Gastroesophageal sphincter (tissue), 4 donors: ENCODE data around the gene AGAP3. TPM values are rescaled to one million over a fixed set of nuclear protein-coding genes. Genes with fewer than 3 reads are reported as not detected.

ENCODE experiments used
- ATAC-seq: fragments of 150-250 bp; one replicate; pipeline ENCODE4 v1.9.1; 2016; ENCODE audit warnings: mild to moderate bottlenecking, moderate library complexity
- H3K27ac ChIP-seq, 4 donors: fragments of 200-600 bp; sonication (generic) in 3 of 4; 1 replicate in 3 of 4; 2 replicates in 1 of 4; pipeline ENCODE4 v1.5.1; 2016 to 2019
- H3K27me3 ChIP-seq: fragments of 200-600 bp; sonication (generic); one replicate; pipeline ENCODE4 v1.5.1; 2019
- H3K36me3 ChIP-seq, 2 donors: fragments of 200-600 bp; sonication (generic); one replicate each; pipeline ENCODE4 v1.5.1; 2019; ENCODE audit warnings: control low read depth in 1 of 2
- H3K4me1 ChIP-seq, 3 donors: fragments of 200-600 bp; sonication (generic); 1 replicate in 2 of 3; 2 replicates in 1 of 3; pipeline ENCODE4 v1.5.1; 2016 to 2019; ENCODE audit warnings: control low read depth in 2 of 3
- H3K4me3 ChIP-seq, 2 donors: fragments of 200-600 bp; sonication (generic); one replicate each; pipeline ENCODE4 v1.5.1; 2019; ENCODE audit warnings: mild to moderate bottlenecking in 1 of 2, moderate library complexity in 1 of 2
- H3K9me3 ChIP-seq, 3 donors: fragments of 200-600 bp; sonication (generic); one replicate each; pipeline ENCODE4 v1.5.1; 2017 to 2019; ENCODE audit warnings: control low read depth in 2 of 3
- EP300 ChIP-seq: sonication (generic); formaldehyde crosslinking; IDR thresholded peaks from one replicate; pipeline ENCODE4 v1.6.1; 2017; ENCODE audit warnings: antibody characterized with exemption, mild to moderate bottlenecking
- POLR2A ChIP-seq, 2 donors: fragments of 450-650 bp; IDR thresholded peaks; one replicate each; pipeline ENCODE4 v1.6.1; 2017; ENCODE audit warnings: antibody characterized with exemption in 2 of 2, mild to moderate bottlenecking in 2 of 2, moderate library complexity in 1 of 2
- POLR2AphosphoS5 ChIP-seq: sonication (generic); formaldehyde crosslinking; IDR thresholded peaks from one replicate; pipeline ENCODE4 v1.6.1; 2017; ENCODE audit warnings: antibody characterized with exemption
- WGBS, 2 donors: methylation state at CpG; one replicate each; pipeline ENCODE4 v1.1.5; 2018; ENCODE audit warnings: low coverage in 1 of 2; 5-methylcytosine and 5-hydroxymethylcytosine counted together
- total RNA-seq, 4 donors: library from RNA; depleted of rRNA; stranded (reverse); fragments of >200 nt; gene quantifications; one replicate each; pipeline ENCODE4 v1.1.0, GENCODE V29; 2016
- TF ChIP-seq, protein P1 (sequence below), 4 experiments: fragments of 200-600 bp in 2 of 4; fragments of 450-650 bp in 2 of 4; sonication (generic) in 1 of 4; IDR thresholded peaks; one replicate each; pipeline ENCODE4 v1.5.1; 2017 to 2019; ENCODE audit warnings: antibody characterized with exemption in 4 of 4, mild to moderate bottlenecking in 2 of 4, moderate library complexity in 2 of 4

Gene AGAP3
- total RNA-seq, 4 donors from 2014 or later, result 36.3 to 68.2 (median 55.7) TPM

DNA sequence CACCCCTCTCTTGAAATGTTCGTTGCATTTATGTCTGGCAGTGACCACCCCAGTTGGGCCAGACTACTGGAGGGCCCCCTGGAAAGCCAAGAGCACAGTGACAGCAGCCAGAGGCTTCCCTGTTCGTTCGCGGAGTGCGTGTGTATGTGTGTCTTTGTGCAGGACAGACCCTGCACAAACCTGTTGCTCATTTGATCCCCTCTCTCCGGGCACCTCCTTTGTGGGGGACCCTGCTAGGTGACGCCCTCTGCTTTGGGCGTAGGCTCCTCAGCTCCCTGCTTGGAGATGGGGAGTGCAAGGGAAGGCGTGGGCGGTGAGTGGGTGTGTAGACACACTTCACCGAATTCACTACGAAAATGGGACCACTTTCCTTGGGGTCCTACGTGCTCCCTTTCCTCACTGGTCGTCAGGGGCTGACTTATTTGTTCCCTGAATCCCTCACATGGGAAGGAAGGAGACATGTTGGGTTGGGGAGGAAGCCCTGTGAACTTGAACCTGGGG, 38.7 kb downstream of the AGAP3 start:
- Histone ChIP-seq H3K4me1 (peaks cover 0 to 28% (median 5%) of the 10 kb centered on the region in 3 donors), H3K27ac (no peak overlapping the region), H3K27me3 (no peaks in the 10 kb centered on the region), H3K4me3 (peak overlapping the region in 1 of 2 donors; percentile 51), H3K36me3 (peaks cover 0 to 86% of the 10 kb centered on the region in 2 donors), H3K9me3 (no peaks in the 10 kb centered on the region)
- TF ChIP-seq POLR2A (IDR thresholded peaks at IDR 0.05) (no peak), POLR2AphosphoS5 (no peak), EP300 (no peak)
- TF ChIP-seq, protein P1, sequence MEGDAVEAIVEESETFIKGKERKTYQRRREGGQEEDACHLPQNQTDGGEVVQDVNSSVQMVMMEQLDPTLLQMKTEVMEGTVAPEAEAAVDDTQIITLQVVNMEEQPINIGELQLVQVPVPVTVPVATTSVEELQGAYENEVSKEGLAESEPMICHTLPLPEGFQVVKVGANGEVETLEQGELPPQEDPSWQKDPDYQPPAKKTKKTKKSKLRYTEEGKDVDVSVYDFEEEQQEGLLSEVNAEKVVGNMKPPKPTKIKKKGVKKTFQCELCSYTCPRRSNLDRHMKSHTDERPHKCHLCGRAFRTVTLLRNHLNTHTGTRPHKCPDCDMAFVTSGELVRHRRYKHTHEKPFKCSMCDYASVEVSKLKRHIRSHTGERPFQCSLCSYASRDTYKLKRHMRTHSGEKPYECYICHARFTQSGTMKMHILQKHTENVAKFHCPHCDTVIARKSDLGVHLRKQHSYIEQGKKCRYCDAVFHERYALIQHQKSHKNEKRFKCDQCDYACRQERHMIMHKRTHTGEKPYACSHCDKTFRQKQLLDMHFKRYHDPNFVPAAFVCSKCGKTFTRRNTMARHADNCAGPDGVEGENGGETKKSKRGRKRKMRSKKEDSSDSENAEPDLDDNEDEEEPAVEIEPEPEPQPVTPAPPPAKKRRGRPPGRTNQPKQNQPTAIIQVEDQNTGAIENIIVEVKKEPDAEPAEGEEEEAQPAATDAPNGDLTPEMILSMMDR (IDR thresholded peaks at IDR 0.05), result no peak
- 74 to 100% methylated on average over 1 to 8 of the region's 14 CpGs for WGBS, 2 donors
- no peak for ATAC-seq

DNA sequence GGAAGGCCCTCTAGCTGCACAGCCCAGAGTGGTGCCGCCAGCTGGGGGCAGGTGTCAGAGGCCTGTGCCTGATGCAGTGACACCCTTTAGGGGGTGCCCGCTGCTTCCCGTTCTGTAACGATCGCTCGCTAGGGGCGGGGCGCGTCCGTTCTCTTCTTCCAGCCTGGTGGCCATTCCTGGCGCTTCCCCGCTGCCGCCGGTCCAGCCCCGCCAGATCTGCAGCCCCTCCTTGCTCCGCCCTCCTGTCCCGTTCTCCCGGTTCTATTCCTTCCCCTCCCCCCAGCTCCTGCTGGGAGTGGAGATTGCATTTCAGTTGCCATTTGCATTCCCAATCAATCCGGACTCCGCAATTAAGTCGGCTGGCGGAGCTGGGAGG, 39.2 kb downstream of the AGAP3 start:
- Histone ChIP-seq H3K4me3 (peak overlapping the region; percentile 13 to 51), H3K9me3 (no peaks in the 10 kb centered on the region), H3K4me1 (peaks cover 0 to 28% (median 5%) of the 10 kb centered on the region in 3 donors), H3K36me3 (peaks cover 0 to 86% of the 10 kb centered on the region in 2 donors), H3K27me3 (no peaks in the 10 kb centered on the region), H3K27ac (peak overlapping the region in 1 of 4 donors; percentile 34)
- ATAC-seq, result peak; percentile 10
- TF ChIP-seq, protein P1 (IDR thresholded peaks at IDR 0.05), result peak in 3 of 4 experiments; percentile 8 to 25 (median 20)
- no peak for TF ChIP-seq POLR2A (IDR thresholded peaks at IDR 0.05)
- 4% methylated on average over 11 of the region's 22 CpGs; no CpG with 5 or more reads in 1 of the 2 donors for WGBS, 2 donors

DNA sequence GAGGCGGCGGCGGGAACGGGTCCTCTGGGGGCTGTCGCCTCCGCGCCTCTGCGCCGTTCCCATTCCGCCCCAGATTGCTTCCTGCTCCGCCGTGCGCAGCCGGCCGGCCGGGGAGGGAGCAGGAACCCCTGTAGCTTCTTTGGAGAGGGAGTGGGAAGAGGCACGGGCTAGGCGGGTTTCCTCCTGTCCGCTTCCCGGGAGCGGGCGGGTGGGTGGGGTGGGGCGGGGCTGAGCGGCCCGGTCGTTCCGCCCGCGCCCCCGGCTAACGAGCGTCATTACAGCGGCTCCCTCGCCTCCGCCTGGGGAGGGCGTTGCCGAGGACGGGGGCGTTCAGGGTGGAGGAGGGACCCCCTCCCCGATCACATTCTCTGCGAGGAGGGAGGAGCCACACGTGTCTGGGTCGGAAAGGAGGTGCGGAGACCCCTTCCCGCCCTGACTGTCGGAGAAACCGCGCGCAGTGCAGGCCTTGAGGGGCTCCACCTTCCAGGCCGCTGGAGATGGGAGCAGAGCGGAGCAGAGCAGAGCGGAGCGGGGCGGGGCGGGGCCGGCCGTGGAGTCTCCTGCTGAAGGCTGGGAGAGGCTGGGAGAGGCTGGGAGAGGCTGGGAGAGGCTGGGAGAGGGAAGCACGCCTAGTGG, 39.7 kb downstream of the AGAP3 start:
- Histone ChIP-seq H3K27me3 (no peaks in the 10 kb centered on the region), H3K9me3 (no peaks in the 10 kb centered on the region), H3K36me3 (peaks cover 0 to 86% of the 10 kb centered on the region in 2 donors), H3K4me3 (peak overlapping the region; percentile 13 to 51), H3K27ac (peak overlapping the region in 1 of 4 donors; percentile 34), H3K4me1 (peaks cover 0 to 28% (median 5%) of the 10 kb centered on the region in 3 donors)
- peak; percentile 10 for ATAC-seq
- TF ChIP-seq, protein P1 (IDR thresholded peaks at IDR 0.05), result no peak
- TF ChIP-seq POLR2AphosphoS5, result no peak
- no peak for TF ChIP-seq EP300
- no peak for TF ChIP-seq POLR2A (IDR thresholded peaks at IDR 0.05)
- 86% methylated on average over 1 of the region's 58 CpGs; no CpG with 5 or more reads in 1 of the 2 donors for WGBS, 2 donors

DNA sequence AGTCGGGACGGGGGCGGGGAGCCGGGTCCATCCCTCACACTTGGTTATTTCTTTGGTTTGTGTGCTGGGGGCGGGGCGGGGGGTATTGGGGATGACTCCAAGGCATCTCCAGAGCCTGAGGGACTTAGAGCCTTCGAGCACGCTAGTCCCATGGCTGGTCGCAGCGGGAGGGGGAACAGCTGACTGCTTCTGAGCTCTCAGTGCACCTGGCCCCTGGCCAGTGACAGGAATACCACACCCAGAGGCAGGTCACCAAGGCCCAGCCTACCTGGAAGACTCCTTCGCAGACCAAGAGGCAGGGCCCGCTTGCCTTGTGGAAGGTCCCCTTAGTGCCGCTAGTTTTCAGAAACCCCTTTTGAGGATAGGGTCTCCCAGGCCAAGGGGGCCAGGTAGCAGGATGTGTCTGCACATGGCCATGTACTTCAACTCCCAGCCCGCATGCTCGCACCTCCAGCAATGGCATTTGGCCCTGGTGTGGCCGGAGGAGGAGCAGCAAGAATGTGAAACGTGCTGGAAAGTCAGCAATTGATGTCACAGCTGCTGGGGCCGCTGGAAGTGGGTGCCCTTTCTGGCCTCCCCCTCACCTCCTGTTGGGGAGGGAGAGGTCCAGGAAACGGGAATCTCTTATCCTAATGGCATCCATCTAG, 40.3 kb downstream of the AGAP3 start:
- Histone ChIP-seq H3K27ac (no peak overlapping the region), H3K36me3 (peaks cover 0 to 86% of the 10 kb centered on the region in 2 donors), H3K4me1 (peaks cover 0 to 32% (median 5%) of the 10 kb centered on the region in 3 donors), H3K4me3 (peak overlapping the region in 1 of 2 donors; percentile 51), H3K27me3 (no peaks in the 10 kb centered on the region), H3K9me3 (no peaks in the 10 kb centered on the region)
- ATAC-seq, result no peak
- 65% methylated on average over 5 of the region's 19 CpGs; no CpG with 5 or more reads in 1 of the 2 donors for WGBS, 2 donors
- TF ChIP-seq EP300, result no peak
- no peak for TF ChIP-seq POLR2AphosphoS5
- no peak for TF ChIP-seq POLR2A (IDR thresholded peaks at IDR 0.05)
- TF ChIP-seq, protein P1 (IDR thresholded peaks at IDR 0.05), result no peak
